HCT116 (cell line): Measurements from ENCODE around the gene CTNNA2. TPM values are rescaled to one million over a fixed set of nuclear protein-coding genes. Genes with fewer than 3 reads are reported as not detected.

Source experiments
- ATAC-seq: fragments of 200-7000 bp; cut with Tn5 transposase; 2 replicates; pipeline ENCODE4 v1.9.1; 2020; ENCODE audit warnings: mild to moderate bottlenecking, moderate library complexity
- BruUV-seq: library from RNA; stranded (reverse); fragments of 400-500 nt; replicated peaks from 2 replicates; lab custom pipeline; 2021; lab: Mats Ljungman, UMichigan
- CTCF ChIA-PET: fragments of 300-600 bp; sonication (Branson Sonifier 250); formaldehyde crosslinking; loops from one replicate; lab custom pipeline; 2021; ENCODE audit warnings: antibody characterized with exemption; lab: Charles Lee
- POLR2A ChIA-PET: fragments of 300-600, 350-600 bp; sonication (Branson Sonifier 250); formaldehyde crosslinking; loops from one replicate; lab custom pipeline; 2021; ENCODE audit warnings: antibody characterized with exemption; lab: Charles Lee
- RAD21 ChIA-PET, 2 experiments: fragments of 300-600 bp; sonication (Branson Sonifier 250); formaldehyde crosslinking; loops; one replicate each; lab custom pipeline; 2023; ENCODE audit warnings: low total read pairs in 2 of 2; ENCODE audit not compliant: uncharacterized antibody in 2 of 2, unreplicated experiment in 2 of 2, low non-redundant PET in 1 of 2; lab: Charles Lee
- DNase-seq: peaks from one replicate; pipeline ENCODE4 v3.0.0-alpha.2; 2010; ENCODE audit warnings: low read depth, low spot score
- H2AFZ ChIP-seq: fragments of 200-600 bp; shearing (Covaris generic), sonication (generic); 2 replicates; pipeline ENCODE4 v1.6.1; 2017; ENCODE audit warnings: low read depth, mixed run types, mixed read lengths, antibody characterized with exemption, low read length; ENCODE audit not compliant: poor library complexity, severe bottlenecking
- H3K27ac ChIP-seq: 2 replicates; pipeline ENCODE4 v1.5.1; 2012; ENCODE audit warnings: low read depth, low read length
- H3K27me3 ChIP-seq: fragments of 200-600 bp; sonication (generic); 2 replicates; pipeline ENCODE4 v1.6.1; 2016; ENCODE audit warnings: mixed run types, low read length, mixed read lengths; ENCODE audit not compliant: insufficient read depth
- H3K36me3 ChIP-seq, 2 experiments: fragments of 200-500 bp in 1 of 2; fragments of 200-600 bp in 1 of 2; sonication (Bioruptor generic) in 1 of 2; sonication (generic) in 1 of 2; 2 replicates each; pipeline versions ENCODE4 v1.5.1 to v1.6.1; 2014 to 2016; ENCODE audit warnings: low read length in 2 of 2, inconsistent platforms in 1 of 2, mixed read lengths in 1 of 2, mixed run types in 1 of 2; ENCODE audit not compliant: insufficient read depth in 2 of 2, control insufficient read depth in 1 of 2
- H3K4me1 ChIP-seq, 2 experiments: fragments of 200-600 bp in 1 of 2; sonication (generic) in 1 of 2; 2 replicates each; pipeline versions ENCODE4 v1.5.1 to v1.6.1; 2012 to 2017; ENCODE audit warnings: low read length in 2 of 2, inconsistent platforms in 1 of 2, mild to moderate bottlenecking in 1 of 2, mixed read lengths in 1 of 2, mixed run types in 1 of 2, moderate library complexity in 1 of 2; ENCODE audit not compliant: insufficient read depth in 2 of 2, control insufficient read depth in 1 of 2
- H3K4me2 ChIP-seq: fragments of 200-600 bp; sonication (generic); 2 replicates; pipeline ENCODE4 v1.6.1; 2017; ENCODE audit warnings: mixed run types, low read length, mixed read lengths
- H3K4me3 ChIP-seq, 2 experiments: fragments of 200-600 bp in 1 of 2; sonication (generic) in 1 of 2; replicated peaks in 1 of 2; 2 replicates each; pipeline ENCODE4 v1.5.1; 2011 to 2016; ENCODE audit warnings: low read length in 2 of 2, control low read depth in 1 of 2, low read depth in 1 of 2, mild to moderate bottlenecking in 1 of 2, mixed read lengths in 1 of 2, mixed run types in 1 of 2
- H3K79me2 ChIP-seq: fragments of 200-600 bp; sonication (generic); 2 replicates; pipeline ENCODE4 v1.6.1; 2017; ENCODE audit warnings: mild to moderate bottlenecking, mixed run types, low read length, moderate library complexity, mixed read lengths; ENCODE audit not compliant: insufficient read depth
- H3K9ac ChIP-seq: fragments of 200-600 bp; sonication (generic); 2 replicates; pipeline ENCODE4 v1.6.1; 2016; ENCODE audit warnings: low read length, mixed read lengths
- H3K9me2 ChIP-seq: fragments of 200-600 bp; sonication (generic), shearing (Covaris generic); 2 replicates; pipeline ENCODE4 v1.6.1; 2017; ENCODE audit warnings: mixed run types, mild to moderate bottlenecking, moderate library complexity; ENCODE audit not compliant: insufficient read depth
- H3K9me3 ChIP-seq, 2 experiments: fragments of 200-500 bp in 1 of 2; fragments of 200-600 bp in 1 of 2; sonication (Bioruptor generic) in 1 of 2; sonication (generic) in 1 of 2; 2 replicates each; pipeline ENCODE4 v1.6.1; 2014 to 2017; ENCODE audit warnings: low read length in 2 of 2, mixed read lengths in 2 of 2, inconsistent platforms in 1 of 2, low read depth in 1 of 2, mild to moderate bottlenecking in 1 of 2, mixed run types in 1 of 2, moderate library complexity in 1 of 2; ENCODE audit not compliant: control insufficient read depth in 1 of 2, insufficient read depth in 1 of 2
- H4K20me1 ChIP-seq: fragments of 200-600 bp; sonication (generic), shearing (Covaris generic); 2 replicates; pipeline ENCODE4 v1.6.1; 2017; ENCODE audit warnings: mixed run types, mild to moderate bottlenecking, moderate library complexity; ENCODE audit not compliant: insufficient read depth
- EGR1 ChIP-seq: IDR thresholded peaks from 2 replicates; pipeline ENCODE4 v1.6.1; 2012; ENCODE audit warnings: low read depth
- EZH2phosphoT487 ChIP-seq: fragments of 200-600 bp; IDR thresholded peaks from 2 replicates; pipeline ENCODE4 v1.6.1; 2018; ENCODE audit warnings: antibody characterized with exemption, borderline replicate concordance
- FOSL1 ChIP-seq: IDR thresholded peaks from 2 replicates; pipeline ENCODE4 v1.6.1; 2012; ENCODE audit warnings: low read depth
- JUND ChIP-seq: IDR thresholded peaks from 2 replicates; pipeline ENCODE4 v1.6.1; 2012
- POLR2AphosphoS5 ChIP-seq: IDR thresholded peaks from 2 replicates; pipeline ENCODE4 v1.6.1; 2011; ENCODE audit warnings: mild to moderate bottlenecking, low read depth, low read length, moderate library complexity
- RAD21 ChIP-seq: IDR thresholded peaks from 2 replicates; pipeline ENCODE4 v1.6.1; 2012; ENCODE audit warnings: low read depth, mild to moderate bottlenecking
- REST ChIP-seq: IDR thresholded peaks from 2 replicates; pipeline ENCODE4 v1.6.1; 2012; ENCODE audit warnings: low read depth
- SIN3A ChIP-seq: IDR thresholded peaks from 2 replicates; pipeline ENCODE4 v1.6.1; 2012; ENCODE audit warnings: low read depth
- SP1 ChIP-seq: IDR thresholded peaks from 2 replicates; pipeline ENCODE4 v1.6.1; 2012; ENCODE audit warnings: low read depth
- SRF ChIP-seq: IDR thresholded peaks from 2 replicates; pipeline ENCODE4 v1.6.1; 2012; ENCODE audit warnings: low read depth
- TCF7L2 ChIP-seq: IDR thresholded peaks from 2 replicates; pipeline ENCODE4 v1.7.0; 2011; ENCODE audit warnings: borderline replicate concordance, inconsistent platforms; ENCODE audit not compliant: insufficient read depth, insufficient read length; ENCODE audit errors: extremely low read depth
- YY1 ChIP-seq: IDR thresholded peaks from 2 replicates; pipeline ENCODE4 v1.6.1; 2011; ENCODE audit warnings: low read length, low read depth, moderate library complexity, mild to moderate bottlenecking; ENCODE audit not compliant: insufficient replicate concordance; ENCODE audit errors: extremely low read depth
- ZFX ChIP-seq: fragments of 450-650 bp; IDR thresholded peaks from 2 replicates; pipeline ENCODE4 v1.6.1; 2017
- intact Hi-C: fragments of 100-400 bp; cut with micrococcal nuclease; formaldehyde crosslinking; loops from 2 replicates; pipeline ENCODE4 v1.10.0; 2022
- total RNA-seq: library from RNA; stranded (reverse); gene quantifications from one replicate; pipeline ENCODE4 v1.2.1, GENCODE V29; 2021; ENCODE audit not compliant: unreplicated experiment
- TF ChIP-seq, protein P1 (sequence below), 3 experiments: fragments of 200-600 bp in 1 of 3; sonication (generic) in 1 of 3; IDR thresholded peaks in 2 of 3; conservative IDR thresholded peaks in 1 of 3; 2 replicates each; pipeline ENCODE4 v1.5.1; 2012 to 2017; ENCODE audit warnings: low read depth in 2 of 3, low read length in 2 of 3, antibody characterized with exemption in 1 of 3, borderline replicate concordance in 1 of 3, control low read depth in 1 of 3, mild to moderate bottlenecking in 1 of 3, mixed read lengths in 1 of 3, mixed run types in 1 of 3, moderate library complexity in 1 of 3; ENCODE audit not compliant: insufficient read depth in 1 of 3
- TF ChIP-seq, protein P2 (sequence below): IDR thresholded peaks from 2 replicates; pipeline ENCODE4 v1.6.1; 2012

CTNNA2 gene
- total RNA-seq, 1 experiment from 2014 or later, result not detected

DNA sequence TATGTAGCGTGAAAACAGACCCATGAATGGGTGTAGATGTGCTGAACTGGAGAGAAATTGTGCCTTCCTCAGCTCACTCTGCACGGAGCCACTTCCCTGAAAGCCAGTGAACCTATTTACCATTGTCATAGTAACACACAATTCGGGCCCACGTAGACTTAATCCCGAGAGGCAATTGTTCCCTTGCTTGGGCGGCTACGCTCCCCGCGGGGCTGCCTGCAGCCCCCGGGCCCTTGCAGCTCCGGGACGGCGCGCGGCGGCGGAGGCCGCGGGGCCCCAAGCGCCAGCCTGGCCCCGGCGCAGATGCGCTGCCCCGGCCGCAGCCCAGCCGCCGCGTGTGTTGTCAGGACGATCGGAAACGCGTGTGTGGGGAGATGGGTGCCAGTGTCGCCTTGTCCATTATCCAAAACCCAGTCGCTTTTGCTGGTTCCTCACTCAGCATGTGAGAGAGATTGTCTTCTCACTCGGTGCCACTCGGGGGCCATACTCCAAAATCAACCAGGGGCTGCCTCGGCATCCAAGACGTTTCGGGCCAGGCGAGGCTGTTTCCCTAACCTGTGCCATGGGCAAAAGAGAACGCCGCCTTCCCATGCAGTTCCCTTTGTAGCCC lies 809.6 kb downstream of the CTNNA2 start:
- CTCF ChIA-PET, result no interaction called here

More for the DNA sequence above, 809.6 kb downstream of the CTNNA2 start:
- intact Hi-C loops, result no loop called here
- H3K9me3 ChIP-seq, result peaks cover 7 to 18% of the 10 kb centered on the region in 2 experiments; a peak in 2 of 4 replicates
- ATAC-seq (no peak), DNase-seq (no peak)
- no peaks in the 10 kb centered on the region for H3K36me3 ChIP-seq
- no TSS peak for BruUV-seq
- POLR2A ChIA-PET, result no interaction called here
- no peaks in the 10 kb centered on the region for H3K79me2 ChIP-seq
- RAD21 ChIA-PET, result no interaction called here
- H2AFZ ChIP-seq, result no peak overlapping the region
- no peak overlapping the region for H3K27ac ChIP-seq
- H3K9ac ChIP-seq, result no peak overlapping the region
- no peak overlapping the region for H3K4me2 ChIP-seq
- no peaks in the 10 kb centered on the region for H3K9me2 ChIP-seq
- H3K27me3 ChIP-seq, result no peaks in the 10 kb centered on the region
- no peaks in the 10 kb centered on the region for H4K20me1 ChIP-seq
- no peak overlapping the region for H3K4me3 ChIP-seq
- TF ChIP-seq, protein P1, sequence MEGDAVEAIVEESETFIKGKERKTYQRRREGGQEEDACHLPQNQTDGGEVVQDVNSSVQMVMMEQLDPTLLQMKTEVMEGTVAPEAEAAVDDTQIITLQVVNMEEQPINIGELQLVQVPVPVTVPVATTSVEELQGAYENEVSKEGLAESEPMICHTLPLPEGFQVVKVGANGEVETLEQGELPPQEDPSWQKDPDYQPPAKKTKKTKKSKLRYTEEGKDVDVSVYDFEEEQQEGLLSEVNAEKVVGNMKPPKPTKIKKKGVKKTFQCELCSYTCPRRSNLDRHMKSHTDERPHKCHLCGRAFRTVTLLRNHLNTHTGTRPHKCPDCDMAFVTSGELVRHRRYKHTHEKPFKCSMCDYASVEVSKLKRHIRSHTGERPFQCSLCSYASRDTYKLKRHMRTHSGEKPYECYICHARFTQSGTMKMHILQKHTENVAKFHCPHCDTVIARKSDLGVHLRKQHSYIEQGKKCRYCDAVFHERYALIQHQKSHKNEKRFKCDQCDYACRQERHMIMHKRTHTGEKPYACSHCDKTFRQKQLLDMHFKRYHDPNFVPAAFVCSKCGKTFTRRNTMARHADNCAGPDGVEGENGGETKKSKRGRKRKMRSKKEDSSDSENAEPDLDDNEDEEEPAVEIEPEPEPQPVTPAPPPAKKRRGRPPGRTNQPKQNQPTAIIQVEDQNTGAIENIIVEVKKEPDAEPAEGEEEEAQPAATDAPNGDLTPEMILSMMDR (IDR thresholded peaks at IDR 0.05 in 2 of 3, conservative IDR thresholded peaks at IDR 0.05 in 1 of 3; ENCODE audit: borderline replicate concordance in 1 of 3, insufficient read depth in 1 of 3, low read depth in 2 of 3, low read length in 2 of 3), result no peak
- no peak for TF ChIP-seq SIN3A
- no peak for TF ChIP-seq POLR2AphosphoS5
- TF ChIP-seq ZFX, result no peak
- TF ChIP-seq, protein P2, sequence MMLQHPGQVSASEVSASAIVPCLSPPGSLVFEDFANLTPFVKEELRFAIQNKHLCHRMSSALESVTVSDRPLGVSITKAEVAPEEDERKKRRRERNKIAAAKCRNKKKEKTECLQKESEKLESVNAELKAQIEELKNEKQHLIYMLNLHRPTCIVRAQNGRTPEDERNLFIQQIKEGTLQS, result no peak
- TF ChIP-seq EZH2phosphoT487, result no peak
- TF ChIP-seq REST, result no peak
- TF ChIP-seq RAD21, result no peak
- TF ChIP-seq SP1, result no peak
- no peak for TF ChIP-seq EGR1
- TF ChIP-seq YY1, result no peak
- TF ChIP-seq JUND, result no peak
- TF ChIP-seq TCF7L2, result no peak
- TF ChIP-seq SRF, result no peak
- TF ChIP-seq FOSL1, result no peak
- no peaks in the 10 kb centered on the region for H3K4me1 ChIP-seq
